Measurements from ENCODE around the gene SPATA19.
"Not testable (repeated sequence)": the region's sequence is repeated elsewhere in the genome, so short reads cannot be mapped to it uniquely, and the experiment has no call there.

SPATA19 gene
- 0 to 0.33 (median 0) reads per million in 17 experiments for total RNA-seq

GRCh38 chr11:133845413-133845812 lies at the start of gene SPATA19:
TSS of gene SPATA19 (minus strand) at chr11:133845513. CDS start at chr11:133845446, 67 bp downstream.
- DNase-seq = no peak

GRCh38 chr11:133895061-133895479 lies 49.8 kb upstream of the SPATA19 start:
- no peak for DNase-seq

- DNase-seq = no peak
Measured at GRCh38 chr11:133893381-133893780, 48.1 kb upstream of the SPATA19 start.

- no peak for DNase-seq
Measured at GRCh38 chr11:133892584-133893380, 47.5 kb upstream of the SPATA19 start.

GRCh38 chr11:133892126-133892525 lies 46.8 kb upstream of the SPATA19 start:
- DNase-seq = no peak

GRCh38 chr11:133889893-133890292 lies 44.6 kb upstream of the SPATA19 start:
- DNase-seq = no peak

- DNase-seq = no peak
Measured at GRCh38 chr11:133889188-133889587, 43.9 kb upstream of the SPATA19 start.

GRCh38 chr11:133887692-133888332 lies 42.5 kb upstream of the SPATA19 start:
- DNase-seq = no peak

GRCh38 chr11:133886029-133886428 lies 40.7 kb upstream of the SPATA19 start:
- no peak for DNase-seq

- no peak for DNase-seq
Measured at GRCh38 chr11:133872160-133872559, 26.8 kb upstream of the SPATA19 start.

- no peak for DNase-seq
Measured at GRCh38 chr11:133867456-133867855, 22.1 kb upstream of the SPATA19 start.

GRCh38 chr11:133865466-133865865 lies 20.2 kb upstream of the SPATA19 start:
- DNase-seq = no peak

GRCh38 chr11:133864756-133865155 lies 19.4 kb upstream of the SPATA19 start:
- no peak for DNase-seq

- no peak for DNase-seq
Measured at GRCh38 chr11:133860151-133860550, 14.8 kb upstream of the SPATA19 start.

GRCh38 chr11:133854330-133854960 lies 9.1 kb upstream of the SPATA19 start:
- not testable (repeated sequence) for DNase-seq

- no peak for DNase-seq
Measured at GRCh38 chr11:133844217-133844616, 1.1 kb downstream of the SPATA19 start.

GRCh38 chr11:133843454-133843987 lies 1.8 kb downstream of the SPATA19 start:
- no peak for DNase-seq

GRCh38 chr11:133842730-133843129 lies 2.6 kb downstream of the SPATA19 start:
- no peak for DNase-seq

GRCh38 chr11:133842053-133842452 lies 3.3 kb downstream of the SPATA19 start:
- DNase-seq = no peak

GRCh38 chr11:133841279-133842043 lies 3.9 kb downstream of the SPATA19 start:
- no peak for DNase-seq

GRCh38 chr11:133840479-133840941 lies 4.8 kb downstream of the SPATA19 start:
- no peak for DNase-seq
